ENCODE results near the gene TRABD2B.

The TRABD2B gene

GRCh38 chr1:47871799-47872353 is 125.3 kb downstream of the TRABD2B start:
- peak; percentile 55 for DNase-seq

DNA sequence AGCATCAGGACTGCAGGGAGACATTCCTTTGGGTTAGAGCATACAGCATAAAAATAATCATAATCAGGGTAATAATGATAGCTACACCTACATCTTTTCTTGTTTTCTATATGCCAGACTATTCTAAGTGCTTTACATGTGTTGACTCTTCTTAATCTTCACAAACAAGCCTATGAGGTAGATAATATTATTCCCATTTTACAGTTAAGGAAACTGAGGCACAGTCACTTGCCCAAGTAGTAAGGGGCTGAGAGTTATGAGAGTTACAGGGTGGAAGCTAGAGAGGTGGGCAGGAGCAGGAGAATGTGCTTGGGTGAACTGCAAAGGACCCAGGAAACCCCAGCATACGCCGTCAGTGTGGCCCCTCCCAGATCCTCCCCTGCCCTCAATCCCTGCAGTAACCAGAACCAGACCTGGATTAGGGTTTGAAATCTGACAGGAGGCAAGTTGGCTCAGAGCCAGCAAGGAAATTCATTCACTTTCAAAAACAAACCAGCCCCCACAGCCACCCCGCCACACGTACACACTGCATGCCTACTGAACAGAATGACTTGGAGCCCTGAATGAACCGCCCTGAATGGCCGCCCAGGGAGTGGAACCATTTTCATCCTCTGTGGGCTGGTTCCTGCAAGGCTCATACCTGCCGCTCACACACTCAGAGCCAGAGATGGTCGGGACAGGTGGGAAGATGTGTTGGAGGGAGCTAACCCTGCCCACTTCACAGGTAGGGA is 126.1 kb downstream of the TRABD2B start:
- DNase-seq: no peak

GRCh38 chr1:47870480-47870879 is 126.7 kb downstream of the TRABD2B start:
- DNase-seq: no peak

GRCh38 chr1:47868348-47868676 is 128.9 kb downstream of the TRABD2B start:
- no peak for DNase-seq

DNA sequence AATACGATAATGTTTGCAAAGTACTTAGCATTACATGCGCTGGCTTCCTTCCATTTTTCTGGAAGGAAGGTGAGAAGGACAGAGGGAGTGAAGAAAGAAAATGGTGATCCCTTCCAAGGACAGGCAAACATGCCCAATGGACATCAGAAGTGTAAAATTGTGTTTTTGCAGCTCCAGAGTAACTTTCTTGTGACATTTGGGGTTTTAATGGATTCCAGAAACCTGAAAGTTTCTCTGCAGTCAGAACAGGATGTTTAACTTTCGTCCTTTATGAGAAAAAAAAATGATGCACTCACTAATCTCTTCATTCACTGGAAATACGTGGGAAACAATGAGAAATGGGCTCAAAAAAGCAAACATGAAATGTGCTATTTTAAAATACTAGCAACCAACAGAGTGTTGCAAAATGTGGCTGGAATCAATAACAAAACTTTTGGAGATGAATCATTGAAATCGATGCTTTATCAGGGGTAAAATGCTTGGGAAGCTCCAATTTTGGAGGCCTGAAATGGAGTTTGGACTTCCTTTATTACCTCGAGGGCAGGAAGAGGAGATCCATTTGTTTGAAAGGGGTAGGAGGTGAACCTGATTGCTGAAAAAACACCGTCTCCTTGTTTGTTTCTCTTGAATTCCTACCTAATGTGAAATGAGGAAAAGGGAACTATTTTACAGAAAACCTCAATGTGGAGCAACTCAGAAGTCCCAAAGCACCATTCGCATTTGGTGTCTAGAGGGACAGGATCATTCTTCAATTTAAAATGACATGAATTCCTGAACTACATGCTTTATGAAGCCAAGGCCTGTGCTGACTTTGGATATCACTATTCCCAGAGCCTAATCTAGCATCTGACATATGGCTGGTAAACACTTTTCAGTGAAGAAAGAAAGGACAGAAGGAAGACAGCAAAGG is 129.5 kb downstream of the TRABD2B start:
- DNase-seq: no peak

GRCh38 chr1:47866601-47867437 is 130.4 kb downstream of the TRABD2B start:
- peak; percentile 12 for DNase-seq

DNA sequence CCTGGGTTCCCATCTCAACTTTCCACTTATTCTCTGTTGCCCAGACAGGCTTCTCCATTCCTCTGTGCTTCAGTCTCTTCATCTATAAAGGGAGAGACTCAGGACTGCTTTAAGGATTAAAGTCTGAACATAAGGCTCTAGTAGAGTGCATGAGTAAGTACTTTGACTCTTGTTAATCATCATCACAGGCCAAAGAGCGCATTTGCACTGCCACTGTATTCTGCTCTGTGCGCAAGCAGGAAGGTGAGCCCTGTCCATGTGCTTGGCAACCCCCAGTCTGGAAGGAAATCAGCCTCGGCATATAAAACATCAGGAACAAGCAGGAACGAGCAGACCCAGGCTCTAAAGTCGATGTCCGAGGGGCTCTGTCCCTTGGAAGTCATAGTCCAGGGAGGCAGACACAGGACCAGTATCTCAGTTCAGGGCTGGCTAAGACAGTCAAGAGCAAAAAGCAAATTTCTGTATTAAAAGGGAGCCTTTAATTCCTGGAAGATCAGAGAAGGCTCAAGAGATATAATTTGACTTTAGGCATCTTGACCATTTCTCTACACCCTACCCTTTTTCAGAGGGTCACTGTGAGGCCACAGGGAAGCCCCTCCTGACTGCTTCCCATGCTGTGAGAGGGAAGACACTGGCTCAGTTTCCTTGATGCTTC is 131.2 kb downstream of the TRABD2B start:
- DNase-seq: no peak

- no peak for DNase-seq
Measured at GRCh38 chr1:47859092-47859743, 138.0 kb downstream of the TRABD2B start.

DNA sequence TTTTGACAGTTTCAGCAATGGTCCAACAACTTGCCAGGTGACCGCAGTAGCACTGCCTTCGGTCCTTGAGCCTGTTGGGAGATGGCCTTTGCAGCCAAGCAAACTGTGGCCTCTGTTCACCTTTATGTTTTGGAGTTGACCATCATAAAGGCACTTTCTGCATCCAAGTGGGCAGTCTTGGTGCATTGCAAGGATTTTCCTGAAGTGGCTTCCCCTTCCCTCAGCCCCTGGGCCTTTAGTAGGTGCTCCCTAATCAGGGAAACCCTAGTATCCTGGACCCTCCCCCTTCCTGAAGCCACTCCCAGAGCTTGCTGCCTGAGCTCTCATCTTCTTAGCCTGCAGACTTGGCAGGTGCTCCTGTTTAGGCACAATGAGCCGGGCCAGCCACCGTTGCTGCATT is 140.2 kb downstream of the TRABD2B start:
- DNase-seq: no peak

GRCh38 chr1:47855230-47855629 is 142.0 kb downstream of the TRABD2B start:
- no peak for DNase-seq

- DNase-seq: no peak
Measured at GRCh38 chr1:47854552-47855144, 142.5 kb downstream of the TRABD2B start.

GRCh38 chr1:47853852-47854251 is 143.3 kb downstream of the TRABD2B start:
- no peak for DNase-seq

- DNase-seq: no peak
Measured at GRCh38 chr1:47853059-47853458, 144.1 kb downstream of the TRABD2B start.

- DNase-seq: no peak
Measured at GRCh38 chr1:47852006-47852718, 145.0 kb downstream of the TRABD2B start.

GRCh38 chr1:47850451-47850850 is 146.7 kb downstream of the TRABD2B start:
- DNase-seq: no peak

GRCh38 chr1:47849591-47850261 is 147.5 kb downstream of the TRABD2B start:
- no peak for DNase-seq

- no peak for DNase-seq
Measured at GRCh38 chr1:47849005-47849521, 148.1 kb downstream of the TRABD2B start.

DNA sequence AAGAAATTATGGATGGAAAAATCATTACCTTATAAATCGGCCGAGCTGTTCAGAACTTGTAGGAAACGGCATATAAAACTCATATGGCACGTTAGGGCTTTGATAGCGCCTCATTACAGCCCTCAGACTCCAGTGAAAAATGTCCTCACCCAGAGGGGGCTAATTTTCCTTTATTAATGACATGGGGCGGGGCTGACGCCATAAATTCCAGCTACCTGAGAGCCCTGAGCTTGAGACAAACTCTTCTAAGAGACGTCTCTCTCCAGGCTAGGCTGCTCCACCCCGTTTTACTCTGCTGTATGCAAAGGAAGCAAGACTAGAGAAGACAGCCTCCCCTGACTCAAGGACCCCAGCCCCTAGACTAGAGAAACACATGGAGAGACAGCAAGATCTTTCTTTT is 149.4 kb downstream of the TRABD2B start:
- DNase-seq: no peak

DNA sequence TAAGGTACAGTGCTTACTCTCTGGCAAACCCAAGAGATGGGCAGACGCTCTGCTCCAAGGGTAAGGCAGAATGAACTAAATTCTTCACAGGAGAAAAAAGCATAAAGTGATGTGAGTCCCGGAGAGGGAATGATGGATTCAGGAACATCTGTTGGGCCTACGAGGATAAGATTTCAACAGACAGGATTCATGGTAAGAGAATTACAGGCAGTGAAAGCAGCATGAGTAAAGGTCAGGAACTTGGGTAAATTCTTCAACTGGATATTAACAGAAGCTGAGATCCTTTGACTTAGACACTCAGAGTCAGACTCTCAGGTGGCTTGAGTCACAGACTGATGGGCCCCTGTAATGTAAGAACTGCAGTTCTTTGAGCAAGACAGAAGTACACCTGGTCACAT is 152.6 kb downstream of the TRABD2B start:
- no peak for DNase-seq

Measured in NCI-H226 (cell line).